GM12874 (cell line): Measurements from ENCODE around the gene NUP210.

Experiments
- TF ChIP-seq, protein P1 (sequence below): IDR thresholded peaks from 2 replicates; pipeline ENCODE4 v1.5.1; 2011; ENCODE audit warnings: low read depth, mild to moderate bottlenecking, control low read depth, low read length, moderate library complexity; ENCODE audit not compliant: insufficient read depth

Gene NUP210

DNA sequence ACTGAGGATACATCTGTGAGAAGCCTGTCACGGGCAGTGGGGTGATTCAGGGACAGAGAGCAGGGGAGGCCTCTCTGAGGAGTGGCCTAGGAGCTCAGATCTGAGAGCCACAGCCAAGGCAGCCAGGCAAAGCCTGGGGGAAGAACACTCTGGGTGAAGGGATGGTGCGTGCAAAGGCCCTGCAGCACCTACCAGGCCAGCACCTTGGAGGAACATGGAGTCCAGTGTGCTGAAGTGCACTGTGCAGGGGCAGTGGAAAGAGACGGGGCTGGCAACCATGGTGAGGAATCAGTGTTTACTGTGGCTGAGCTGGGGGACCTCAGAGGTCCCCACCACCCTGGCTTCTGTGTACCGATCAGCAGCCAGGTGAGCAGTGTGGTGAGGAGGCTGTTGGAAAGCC is 48.0 kb downstream of the NUP210 start:
- TF ChIP-seq, protein P1, sequence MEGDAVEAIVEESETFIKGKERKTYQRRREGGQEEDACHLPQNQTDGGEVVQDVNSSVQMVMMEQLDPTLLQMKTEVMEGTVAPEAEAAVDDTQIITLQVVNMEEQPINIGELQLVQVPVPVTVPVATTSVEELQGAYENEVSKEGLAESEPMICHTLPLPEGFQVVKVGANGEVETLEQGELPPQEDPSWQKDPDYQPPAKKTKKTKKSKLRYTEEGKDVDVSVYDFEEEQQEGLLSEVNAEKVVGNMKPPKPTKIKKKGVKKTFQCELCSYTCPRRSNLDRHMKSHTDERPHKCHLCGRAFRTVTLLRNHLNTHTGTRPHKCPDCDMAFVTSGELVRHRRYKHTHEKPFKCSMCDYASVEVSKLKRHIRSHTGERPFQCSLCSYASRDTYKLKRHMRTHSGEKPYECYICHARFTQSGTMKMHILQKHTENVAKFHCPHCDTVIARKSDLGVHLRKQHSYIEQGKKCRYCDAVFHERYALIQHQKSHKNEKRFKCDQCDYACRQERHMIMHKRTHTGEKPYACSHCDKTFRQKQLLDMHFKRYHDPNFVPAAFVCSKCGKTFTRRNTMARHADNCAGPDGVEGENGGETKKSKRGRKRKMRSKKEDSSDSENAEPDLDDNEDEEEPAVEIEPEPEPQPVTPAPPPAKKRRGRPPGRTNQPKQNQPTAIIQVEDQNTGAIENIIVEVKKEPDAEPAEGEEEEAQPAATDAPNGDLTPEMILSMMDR, result no peak

DNA sequence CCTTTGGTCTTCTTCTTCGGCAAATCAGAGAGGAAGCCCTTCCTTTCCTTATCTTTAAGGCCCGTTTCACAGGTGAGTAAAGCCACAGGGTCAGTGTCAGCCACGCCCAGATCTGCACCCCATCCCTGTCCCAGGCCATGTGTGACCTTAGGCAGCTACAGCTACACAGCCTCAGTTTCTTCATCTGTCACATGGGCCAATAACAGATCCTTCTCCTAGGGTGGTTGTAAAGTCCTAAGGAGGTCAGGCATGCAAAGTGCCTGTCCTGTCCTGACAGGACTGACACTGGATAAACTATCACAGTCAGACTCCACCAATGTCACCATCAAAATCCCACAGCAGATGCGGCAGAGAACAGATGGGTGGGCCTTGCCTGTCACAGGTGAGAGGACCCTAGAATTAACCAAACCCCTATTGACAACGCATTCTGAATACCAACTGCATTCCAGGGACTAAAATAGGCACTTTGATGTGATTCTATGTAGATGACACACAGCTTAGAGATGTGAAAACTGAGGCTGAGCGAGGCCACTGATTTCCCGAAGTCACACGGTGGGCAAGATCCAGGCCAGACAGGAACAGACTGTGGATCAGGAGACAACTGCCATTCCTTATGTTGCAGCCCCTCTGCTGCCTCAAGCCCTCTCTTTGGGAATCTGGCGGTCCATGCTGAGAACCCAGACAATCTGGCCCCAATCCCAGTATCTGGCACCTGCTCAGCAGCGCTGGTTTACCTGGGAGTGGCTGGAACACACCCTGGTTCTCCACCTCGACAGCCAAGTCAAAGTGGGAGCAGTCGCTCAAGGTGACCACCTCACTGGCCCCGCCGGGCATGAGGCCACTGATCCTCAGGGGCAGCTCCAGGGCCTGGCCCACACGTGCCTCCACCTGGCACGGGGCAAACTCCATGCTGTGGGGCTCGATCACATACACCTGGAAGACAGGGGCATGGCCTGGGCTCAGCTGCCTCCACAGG is 48.7 kb downstream of the NUP210 start:
- TF ChIP-seq, protein P1, result no peak

DNA sequence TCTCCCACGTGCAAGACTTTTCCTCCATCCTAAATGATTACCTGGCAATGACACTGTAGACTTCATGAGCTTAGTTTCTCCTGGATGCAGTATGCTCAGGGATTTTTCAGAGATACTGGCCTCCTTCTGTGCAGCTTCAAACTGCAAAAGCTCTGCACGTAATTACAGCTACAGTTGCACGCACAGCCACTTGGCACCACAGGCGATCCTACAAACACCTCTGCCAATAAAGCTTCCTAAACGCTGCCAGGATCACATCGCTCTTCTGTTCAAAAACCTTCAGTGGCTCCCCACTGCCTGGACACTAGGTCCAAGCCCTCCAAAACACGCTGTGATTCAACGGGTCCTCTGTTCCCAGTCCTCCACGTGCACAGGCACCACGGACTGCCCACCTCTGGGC is 49.5 kb downstream of the NUP210 start:
- TF ChIP-seq, protein P1, result no peak

DNA sequence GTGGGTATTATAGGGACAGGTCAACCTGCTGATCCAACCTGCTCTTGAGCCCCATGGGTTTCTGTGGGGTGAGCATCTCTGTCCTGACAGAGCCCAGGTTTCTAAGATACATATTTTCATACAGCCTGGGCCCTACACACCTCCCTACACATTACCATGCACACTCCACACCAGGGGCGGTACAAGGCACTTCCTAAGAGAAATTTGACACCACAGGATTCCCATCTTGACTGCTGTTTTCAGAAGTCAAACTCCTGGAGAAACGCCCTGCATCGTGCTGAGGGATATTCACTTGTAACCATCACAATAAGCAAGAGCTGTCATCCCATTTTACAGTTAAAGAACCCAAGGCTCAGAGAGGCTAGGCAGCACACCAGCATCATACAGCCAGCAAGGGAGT is 50.1 kb downstream of the NUP210 start:
- TF ChIP-seq, protein P1, result no peak

DNA sequence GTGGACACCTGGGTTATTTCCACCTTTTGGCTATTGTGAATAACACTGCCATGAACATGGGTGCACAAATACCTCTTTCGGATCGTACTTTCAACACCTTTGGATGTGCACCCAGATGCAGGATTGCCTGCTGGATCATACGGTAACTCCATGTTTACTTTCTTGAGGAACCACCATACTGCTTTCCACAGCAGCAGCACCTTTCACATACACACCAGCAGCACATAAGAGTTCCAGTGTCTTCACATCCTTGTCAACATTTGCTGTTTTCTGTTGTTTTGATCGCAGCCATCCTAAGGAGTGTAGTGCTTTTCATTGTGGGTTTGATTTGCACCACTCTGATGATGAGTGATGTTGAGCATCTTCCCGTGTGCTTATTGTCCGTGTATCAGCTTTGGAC is 51.3 kb downstream of the NUP210 start:
- TF ChIP-seq, protein P1, result no peak

DNA sequence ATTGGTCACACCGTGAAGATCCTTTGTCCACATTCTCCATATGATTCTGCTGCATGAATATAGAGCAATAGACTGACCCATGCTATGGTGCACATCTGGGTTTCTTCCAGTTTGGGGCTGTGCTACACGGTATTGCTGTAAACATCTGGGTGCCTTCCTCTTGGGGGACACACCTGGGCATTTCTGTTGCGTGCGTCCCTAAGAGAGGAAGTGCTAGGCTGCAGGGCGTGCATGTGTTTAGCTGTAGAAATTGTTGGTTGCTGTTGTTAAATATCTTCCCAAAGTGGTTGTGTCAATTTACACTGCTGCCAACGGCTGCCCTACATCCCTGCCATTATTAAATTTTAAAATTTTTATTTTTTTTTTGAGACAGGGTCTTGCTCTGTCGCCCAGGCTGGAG is 52.4 kb downstream of the NUP210 start:
- TF ChIP-seq, protein P1, result no peak

DNA sequence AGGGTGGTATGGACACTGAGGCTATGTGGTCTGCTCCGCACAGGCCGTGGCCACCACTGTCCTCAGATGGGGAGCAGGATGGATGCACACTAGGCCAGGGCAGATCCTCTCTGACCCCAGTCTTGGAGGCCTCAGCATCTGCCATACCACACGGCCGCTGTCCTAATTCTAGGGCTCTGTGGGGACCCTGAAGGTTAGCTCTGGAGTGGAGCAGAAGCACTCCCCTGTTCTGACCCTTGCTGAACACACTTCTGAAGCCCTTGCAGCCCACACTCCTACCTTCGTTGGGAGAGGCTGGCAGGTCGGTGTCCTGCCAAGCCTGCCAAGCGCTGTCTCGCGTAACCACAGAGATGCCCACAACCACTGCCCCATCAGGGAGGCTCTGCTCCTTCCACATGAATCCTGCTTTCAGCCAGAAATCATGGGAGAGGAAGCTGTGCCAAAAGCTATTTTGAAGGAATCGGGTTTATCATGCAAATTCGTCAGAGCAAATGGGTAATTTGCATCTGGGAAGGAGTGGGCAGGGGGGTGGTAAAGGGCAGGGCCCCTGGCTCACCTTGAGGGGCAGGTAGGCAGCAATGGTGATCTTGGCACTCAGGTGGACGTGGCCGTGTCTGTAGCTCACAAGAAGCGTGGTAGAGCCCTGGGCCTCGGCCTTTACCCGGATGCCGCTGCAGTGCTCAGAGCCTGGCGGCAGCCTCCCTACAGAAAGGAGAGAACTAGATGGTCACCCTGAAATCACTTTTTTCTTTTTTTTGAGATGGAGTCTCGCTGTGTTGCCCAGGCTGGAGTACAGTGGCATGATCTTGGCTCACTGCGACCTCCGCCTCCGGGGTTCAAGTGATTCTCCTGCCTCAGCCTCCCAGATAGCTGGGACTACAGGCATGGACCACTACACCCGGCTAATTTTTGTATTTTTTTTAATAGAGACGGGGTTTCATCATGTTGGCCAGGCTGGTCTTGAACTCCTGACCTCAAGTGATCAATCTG is 54.4 kb downstream of the NUP210 start:
- TF ChIP-seq, protein P1, result no peak
